GM12865 (cell line): Measurements from ENCODE around the gene VPS18.

Experiments
- DNase-seq: peaks from one replicate; pipeline ENCODE4 v3.0.0; 2010; ENCODE audit warnings: low read depth
- H3K4me3 ChIP-seq: 2 replicates; pipeline ENCODE4 v1.5.1; 2011; ENCODE audit warnings: mild to moderate bottlenecking, low read depth, low read length, control low read depth
- TF ChIP-seq, protein P1 (sequence below): IDR thresholded peaks from 2 replicates; pipeline ENCODE4 v1.5.1; 2011; ENCODE audit warnings: low read length, control low read depth, low read depth, inconsistent platforms; ENCODE audit not compliant: insufficient read depth; ENCODE audit errors: missing control alignments

The VPS18 gene

DNA sequence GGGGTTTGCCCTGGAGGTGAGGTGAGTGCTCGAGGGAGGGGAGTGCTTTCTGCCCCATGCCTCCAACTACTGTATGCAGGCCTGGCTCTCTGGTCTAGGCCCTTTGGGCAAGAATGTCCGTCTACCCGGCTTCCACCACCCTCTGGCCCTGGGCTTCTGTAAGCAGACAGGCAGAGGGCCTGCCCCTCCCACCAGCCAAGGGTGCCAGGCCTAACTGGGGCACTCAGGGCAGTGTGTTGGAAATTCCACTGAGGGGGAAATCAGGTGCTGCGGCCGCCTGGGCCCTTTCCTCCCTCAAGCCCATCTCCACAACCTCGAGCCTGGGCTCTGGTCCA is 44.3 kb downstream of the VPS18 start:
- no peak overlapping the region for H3K4me3 ChIP-seq
- TF ChIP-seq, protein P1, sequence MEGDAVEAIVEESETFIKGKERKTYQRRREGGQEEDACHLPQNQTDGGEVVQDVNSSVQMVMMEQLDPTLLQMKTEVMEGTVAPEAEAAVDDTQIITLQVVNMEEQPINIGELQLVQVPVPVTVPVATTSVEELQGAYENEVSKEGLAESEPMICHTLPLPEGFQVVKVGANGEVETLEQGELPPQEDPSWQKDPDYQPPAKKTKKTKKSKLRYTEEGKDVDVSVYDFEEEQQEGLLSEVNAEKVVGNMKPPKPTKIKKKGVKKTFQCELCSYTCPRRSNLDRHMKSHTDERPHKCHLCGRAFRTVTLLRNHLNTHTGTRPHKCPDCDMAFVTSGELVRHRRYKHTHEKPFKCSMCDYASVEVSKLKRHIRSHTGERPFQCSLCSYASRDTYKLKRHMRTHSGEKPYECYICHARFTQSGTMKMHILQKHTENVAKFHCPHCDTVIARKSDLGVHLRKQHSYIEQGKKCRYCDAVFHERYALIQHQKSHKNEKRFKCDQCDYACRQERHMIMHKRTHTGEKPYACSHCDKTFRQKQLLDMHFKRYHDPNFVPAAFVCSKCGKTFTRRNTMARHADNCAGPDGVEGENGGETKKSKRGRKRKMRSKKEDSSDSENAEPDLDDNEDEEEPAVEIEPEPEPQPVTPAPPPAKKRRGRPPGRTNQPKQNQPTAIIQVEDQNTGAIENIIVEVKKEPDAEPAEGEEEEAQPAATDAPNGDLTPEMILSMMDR = no peak
- DNase-seq = no peak

GRCh38 chr15:40940296-40940801 is 46.1 kb downstream of the VPS18 start:
- H3K4me3 ChIP-seq = peak overlapping the region; percentile 60
- DNase-seq = peak; percentile 40
- TF ChIP-seq, protein P1 = no peak

- no peak for DNase-seq
- H3K4me3 ChIP-seq = peak overlapping the region; percentile 60
- TF ChIP-seq, protein P1 = no peak
Observed at GRCh38 chr15:40941068-40941527, 46.8 kb downstream of the VPS18 start.

DNA sequence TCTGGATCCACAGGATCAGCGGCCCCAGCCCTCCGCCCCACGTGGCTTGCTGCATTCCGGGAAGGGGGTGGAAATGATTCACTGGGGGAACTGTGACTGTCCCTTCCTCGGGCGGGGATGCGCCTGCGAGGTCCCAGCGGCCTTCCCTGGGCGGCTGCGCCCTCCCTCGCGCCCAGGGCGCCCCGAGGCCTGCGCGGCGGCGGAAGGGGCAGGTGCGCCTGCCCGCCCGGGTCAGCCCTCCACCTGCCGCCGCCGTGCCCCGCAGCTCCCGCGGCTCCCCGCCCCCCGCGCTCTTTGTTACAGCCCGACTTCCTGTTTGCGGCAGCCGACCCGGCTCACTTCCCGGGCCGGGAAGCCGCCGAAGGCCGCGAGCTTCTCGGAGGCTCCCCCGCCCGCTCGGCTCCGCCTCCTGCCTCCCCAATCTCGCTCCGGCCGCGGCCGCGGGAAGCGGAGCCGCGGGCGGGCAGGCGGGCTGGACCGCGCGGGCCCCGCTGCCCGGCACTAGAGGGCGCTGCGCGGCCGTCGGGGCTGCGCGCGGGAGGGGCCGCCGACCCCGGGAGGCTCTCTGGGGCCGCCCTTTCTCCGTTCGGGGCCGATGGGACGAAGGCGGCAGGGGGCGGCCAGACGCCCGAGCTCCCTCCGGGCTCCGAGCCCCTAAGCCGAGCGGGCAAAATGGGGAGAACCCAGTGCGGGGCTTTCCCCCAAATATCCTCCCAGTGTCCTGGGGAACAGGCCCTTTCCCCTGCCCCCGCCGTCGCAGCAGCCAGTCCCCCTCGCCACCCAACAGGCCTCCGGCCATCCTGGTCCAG is 47.5 kb downstream of the VPS18 start:
- peak; percentile 90 for DNase-seq
- TF ChIP-seq, protein P1 = peak; percentile 70

GRCh38 chr15:40942337-40942854 is 48.1 kb downstream of the VPS18 start:
- no peak for DNase-seq
- H3K4me3 ChIP-seq = peak overlapping the region; percentile 59
- TF ChIP-seq, protein P1 = no peak

More for the DNA sequence above, 47.5 kb downstream of the VPS18 start:
- peak overlapping the region; percentile 60 for H3K4me3 ChIP-seq

GRCh38 chr15:40942878-40943277 is 48.6 kb downstream of the VPS18 start:
- DNase-seq = no peak
- peak overlapping the region; percentile 59 for H3K4me3 ChIP-seq
- TF ChIP-seq, protein P1 = no peak
